Measurements from ENCODE around the gene GPBP1. TPM values are rescaled to one million over a fixed set of nuclear protein-coding genes. Genes with fewer than 3 reads are reported as not detected.
"Not testable (repeated sequence)": the region's sequence is repeated elsewhere in the genome, so short reads cannot be mapped to it uniquely, and the experiment has no call there.

Gene GPBP1
- polyA plus RNA-seq, 1 donor, result 92.1 TPM

- Histone ChIP-seq H3K4me3 (ENCODE audit: low read length) (peak overlapping the region; percentile 88), H3K4me1 (ENCODE audit: control insufficient read depth, insufficient read depth, low read length) (peaks cover 8% of the 10 kb centered on the region), H3K27ac (ENCODE audit: low read length) (peak overlapping the region; percentile 98), H3K9me3 (ENCODE audit: control insufficient read depth, low read depth, low read length) (peaks cover 2% of the 10 kb centered on the region), H3K27me3 (ENCODE audit: control insufficient read depth, insufficient read depth, low read length) (no peaks in the 10 kb centered on the region), H3K36me3 (ENCODE audit: control insufficient read depth, insufficient read depth, low read length) (no peaks in the 10 kb centered on the region)
- DNase-seq, result peak in 1 of 2 donors; percentile 40
- WGBS (ENCODE audit: insufficient coverage, low lambda C conversion rate), result 2% methylated on average over 6 of the region's 11 CpGs
Measured at GRCh38 chr5:57175551-57176309, 1.9 kb downstream of the GPBP1 start.

- peak overlapping the region; percentile 88 for H3K4me3 ChIP-seq (ENCODE audit: low read length)
- 0% methylated on average over 1 of the region's 7 CpGs for WGBS (ENCODE audit: insufficient coverage, low lambda C conversion rate)
- H3K4me1 ChIP-seq (ENCODE audit: control insufficient read depth, insufficient read depth, low read length), result peaks cover 8% of the 10 kb centered on the region
- H3K36me3 ChIP-seq (ENCODE audit: control insufficient read depth, insufficient read depth, low read length), result peaks cover 2% of the 10 kb centered on the region
- peak in 1 of 2 donors; percentile 61 for DNase-seq
- peaks cover 2% of the 10 kb centered on the region for H3K9me3 ChIP-seq (ENCODE audit: control insufficient read depth, low read depth, low read length)
- H3K27ac ChIP-seq (ENCODE audit: low read length), result peak overlapping the region; percentile 98
- H3K27me3 ChIP-seq (ENCODE audit: control insufficient read depth, insufficient read depth, low read length), result no peaks in the 10 kb centered on the region
Measured at GRCh38 chr5:57176350-57176857, 2.5 kb downstream of the GPBP1 start.

GRCh38 chr5:57177479-57178156 lies 3.8 kb downstream of the GPBP1 start:
- H3K36me3 ChIP-seq (ENCODE audit: control insufficient read depth, insufficient read depth, low read length), result peaks cover 2% of the 10 kb centered on the region
- H3K27ac ChIP-seq (ENCODE audit: low read length), result no peak overlapping the region
- no peak for DNase-seq
- peaks cover 8% of the 10 kb centered on the region for H3K4me1 ChIP-seq (ENCODE audit: control insufficient read depth, insufficient read depth, low read length)
- no peaks in the 10 kb centered on the region for H3K27me3 ChIP-seq (ENCODE audit: control insufficient read depth, insufficient read depth, low read length)
- no CpG with 5 or more reads among the region's 14 CpGs for WGBS (ENCODE audit: insufficient coverage, low lambda C conversion rate)
- peaks cover 2% of the 10 kb centered on the region for H3K9me3 ChIP-seq (ENCODE audit: control insufficient read depth, low read depth, low read length)
- H3K4me3 ChIP-seq (ENCODE audit: low read length), result peak overlapping the region; percentile 88

- not testable (repeated sequence) for H3K4me1 ChIP-seq (ENCODE audit: control insufficient read depth, insufficient read depth, low read length); H3K27me3 ChIP-seq (ENCODE audit: control insufficient read depth, insufficient read depth, low read length); DNase-seq; H3K36me3 ChIP-seq (ENCODE audit: control insufficient read depth, insufficient read depth, low read length); H3K27ac ChIP-seq (ENCODE audit: low read length); H3K9me3 ChIP-seq (ENCODE audit: control insufficient read depth, low read depth, low read length)
- peak overlapping the region; percentile 88 for H3K4me3 ChIP-seq (ENCODE audit: low read length)
- WGBS (ENCODE audit: insufficient coverage, low lambda C conversion rate), result 0% methylated on average over 1 of the region's 12 CpGs
Measured at GRCh38 chr5:57178238-57178637, 4.4 kb downstream of the GPBP1 start.

DNA sequence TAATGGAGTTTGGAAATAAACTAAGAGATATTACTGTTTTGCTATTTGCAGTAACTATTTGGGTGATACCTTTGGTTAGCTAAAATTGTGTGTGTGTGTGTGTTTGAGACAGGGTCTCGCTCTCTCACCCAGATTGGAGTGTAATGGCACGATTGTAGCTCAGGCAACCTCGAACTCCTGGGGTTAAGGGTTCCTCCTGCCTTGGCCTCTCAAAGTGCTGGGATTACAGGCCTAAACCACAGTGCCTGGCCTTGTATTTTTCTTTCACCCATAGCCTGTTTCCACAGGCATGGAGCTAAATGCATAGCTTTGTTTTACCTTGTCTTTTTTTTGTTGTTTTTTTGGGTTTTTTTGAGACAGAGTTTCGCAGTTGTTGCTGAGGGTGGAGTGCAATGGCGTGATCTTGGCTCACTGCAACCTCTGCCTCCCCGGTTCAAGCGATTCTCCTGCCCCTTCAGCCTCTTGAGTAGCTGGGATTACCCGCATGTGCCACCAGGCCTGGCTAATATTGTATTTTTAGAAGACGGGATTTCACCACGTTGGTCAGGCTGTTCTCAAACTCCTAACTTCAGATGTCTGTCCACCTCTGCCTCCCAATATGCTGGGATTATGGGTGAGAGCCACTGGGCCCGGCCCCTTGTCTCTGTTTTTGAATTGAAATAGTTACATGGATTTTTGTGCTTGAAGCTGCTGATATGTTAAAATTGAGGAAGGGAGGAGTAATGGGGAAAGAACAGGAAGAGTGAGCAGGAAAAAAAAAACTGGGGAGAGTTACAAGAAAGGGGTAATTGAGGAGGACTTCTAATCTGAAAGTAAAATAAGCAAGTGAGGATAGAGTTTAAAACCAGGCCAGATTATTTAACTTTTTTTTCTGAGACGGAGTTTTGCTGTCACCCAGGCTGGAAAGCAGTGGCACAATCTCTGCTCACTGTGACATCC lies 5.7 kb downstream of the GPBP1 start:
- peaks cover 7% of the 10 kb centered on the region for H3K9me3 ChIP-seq (ENCODE audit: control insufficient read depth, low read depth, low read length)
- peak in 1 of 2 donors; percentile 14 for DNase-seq
- no CpG with 5 or more reads among the region's 12 CpGs for WGBS (ENCODE audit: insufficient coverage, low lambda C conversion rate)
- peaks cover 13% of the 10 kb centered on the region for H3K36me3 ChIP-seq (ENCODE audit: control insufficient read depth, insufficient read depth, low read length)
- H3K4me1 ChIP-seq (ENCODE audit: control insufficient read depth, insufficient read depth, low read length), result peaks cover 8% of the 10 kb centered on the region
- H3K27me3 ChIP-seq (ENCODE audit: control insufficient read depth, insufficient read depth, low read length), result no peaks in the 10 kb centered on the region
- no peak overlapping the region for H3K27ac ChIP-seq (ENCODE audit: low read length)
- peak overlapping the region; percentile 0 for H3K4me3 ChIP-seq (ENCODE audit: low read length)

GRCh38 chr5:57181154-57181553 lies 7.3 kb downstream of the GPBP1 start:
- Histone ChIP-seq H3K4me1 (ENCODE audit: control insufficient read depth, insufficient read depth, low read length) (peaks cover 8% of the 10 kb centered on the region), H3K4me3 (ENCODE audit: low read length) (no peak overlapping the region), H3K36me3 (ENCODE audit: control insufficient read depth, insufficient read depth, low read length) (peaks cover 13% of the 10 kb centered on the region), H3K27ac (ENCODE audit: low read length) (no peak overlapping the region), H3K27me3 (ENCODE audit: control insufficient read depth, insufficient read depth, low read length) (no peaks in the 10 kb centered on the region), H3K9me3 (ENCODE audit: control insufficient read depth, low read depth, low read length) (peaks cover 7% of the 10 kb centered on the region)
- no peak for DNase-seq
- no CpG with 5 or more reads among the region's 10 CpGs for WGBS (ENCODE audit: insufficient coverage, low lambda C conversion rate)

- WGBS (ENCODE audit: insufficient coverage, low lambda C conversion rate), result no CpG with 5 or more reads among the region's 2 CpGs
- Histone ChIP-seq H3K36me3 (ENCODE audit: control insufficient read depth, insufficient read depth, low read length) (peaks cover 13% of the 10 kb centered on the region), H3K27ac (ENCODE audit: low read length) (no peak overlapping the region), H3K4me1 (ENCODE audit: control insufficient read depth, insufficient read depth, low read length) (peaks cover 7% of the 10 kb centered on the region), H3K9me3 (ENCODE audit: control insufficient read depth, low read depth, low read length) (peaks cover 7% of the 10 kb centered on the region), H3K4me3 (ENCODE audit: low read length) (no peak overlapping the region), H3K27me3 (ENCODE audit: control insufficient read depth, insufficient read depth, low read length) (no peaks in the 10 kb centered on the region)
- no peak for DNase-seq
Measured at GRCh38 chr5:57184322-57184721, 10.5 kb downstream of the GPBP1 start.

DNA sequence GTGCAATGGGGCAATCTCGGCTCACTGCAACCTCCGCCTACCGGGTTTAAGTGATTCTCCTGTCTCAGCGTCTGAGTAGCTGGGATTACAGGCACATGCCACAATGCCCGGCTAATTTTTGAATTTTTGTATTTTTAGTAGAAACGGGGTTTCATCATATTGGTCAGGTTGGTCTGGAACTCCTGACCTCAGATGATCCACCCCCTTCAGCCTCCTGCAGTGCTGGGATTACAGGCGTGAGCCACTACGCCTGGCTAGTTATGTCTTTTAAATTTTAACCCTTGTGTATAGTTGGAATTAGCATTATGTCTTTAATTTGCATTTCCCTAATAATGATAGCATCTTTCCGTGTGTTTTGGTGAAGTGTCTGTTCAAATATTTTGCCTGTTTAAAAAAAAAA lies 11.5 kb downstream of the GPBP1 start:
- Histone ChIP-seq H3K27ac (ENCODE audit: low read length) (no peak overlapping the region), H3K4me1 (ENCODE audit: control insufficient read depth, insufficient read depth, low read length) (peaks cover 3% of the 10 kb centered on the region), H3K27me3 (ENCODE audit: control insufficient read depth, insufficient read depth, low read length) (no peaks in the 10 kb centered on the region), H3K36me3 (ENCODE audit: control insufficient read depth, insufficient read depth, low read length) (peaks cover 13% of the 10 kb centered on the region), H3K4me3 (ENCODE audit: low read length) (no peak overlapping the region), H3K9me3 (ENCODE audit: control insufficient read depth, low read depth, low read length) (peaks cover 7% of the 10 kb centered on the region)
- no peak for DNase-seq
- no CpG with 5 or more reads among the region's 9 CpGs for WGBS (ENCODE audit: insufficient coverage, low lambda C conversion rate)

DNA sequence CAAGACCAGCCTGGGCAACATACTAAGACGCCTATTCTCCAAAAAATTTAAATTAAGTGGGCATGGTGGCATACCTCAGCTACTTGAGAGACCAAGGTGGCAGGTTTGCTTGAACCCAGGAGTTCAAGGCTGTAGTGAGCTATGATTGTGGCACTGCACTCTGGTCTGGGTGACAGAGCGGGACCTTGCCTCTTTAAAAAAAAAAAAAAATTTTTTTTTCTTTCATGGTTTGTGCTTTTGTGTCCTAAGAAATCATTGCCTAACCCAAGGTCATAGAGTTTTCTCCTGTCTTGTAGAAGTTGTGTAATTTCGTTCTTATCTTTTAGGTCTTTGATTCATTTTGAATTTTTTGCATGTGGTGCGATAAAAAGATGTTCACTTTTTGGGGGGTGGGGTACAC lies 12.3 kb downstream of the GPBP1 start:
- no peak overlapping the region for H3K4me3 ChIP-seq (ENCODE audit: low read length)
- no peak overlapping the region for H3K27ac ChIP-seq (ENCODE audit: low read length)
- peaks cover 12% of the 10 kb centered on the region for H3K36me3 ChIP-seq (ENCODE audit: control insufficient read depth, insufficient read depth, low read length)
- no peaks in the 10 kb centered on the region for H3K27me3 ChIP-seq (ENCODE audit: control insufficient read depth, insufficient read depth, low read length)
- peaks cover 7% of the 10 kb centered on the region for H3K9me3 ChIP-seq (ENCODE audit: control insufficient read depth, low read depth, low read length)
- DNase-seq, result peak; percentile 18 to 54
- WGBS (ENCODE audit: insufficient coverage, low lambda C conversion rate), result 20% methylated on average over 1 of the region's 4 CpGs
- H3K4me1 ChIP-seq (ENCODE audit: control insufficient read depth, insufficient read depth, low read length), result peaks cover 3% of the 10 kb centered on the region

GRCh38 chr5:57187977-57188376 lies 14.1 kb downstream of the GPBP1 start:
- DNase-seq; H3K4me3 ChIP-seq (ENCODE audit: low read length); H3K9me3 ChIP-seq (ENCODE audit: control insufficient read depth, low read depth, low read length); H3K27ac ChIP-seq (ENCODE audit: low read length); H3K4me1 ChIP-seq (ENCODE audit: control insufficient read depth, insufficient read depth, low read length); H3K27me3 ChIP-seq (ENCODE audit: control insufficient read depth, insufficient read depth, low read length): not testable (repeated sequence)
- H3K36me3 ChIP-seq (ENCODE audit: control insufficient read depth, insufficient read depth, low read length), result peaks cover 15% of the 10 kb centered on the region
- WGBS (ENCODE audit: insufficient coverage, low lambda C conversion rate), result 92% methylated on average over 2 of the region's 4 CpGs

All from large intestine (tissue), 3 donors.